AG04449 (cell line): Measurements from ENCODE around the gene ETV3.

Experiments
- CTCF ChIA-PET: fragments of 350-600 bp; formaldehyde crosslinking; extraction: SDS; loops from one replicate; lab custom pipeline; 2021; ENCODE audit warnings: antibody characterized with exemption; lab: Yijun Ruan, JAX
- POLR2A ChIA-PET: fragments of 400-600, 350-600 bp; formaldehyde crosslinking; extraction: SDS; loops from one replicate; lab custom pipeline; 2020; ENCODE audit warnings: antibody characterized with exemption, inconsistent platforms; lab: Yijun Ruan, JAX
- DNase-seq: peaks from one replicate; pipeline ENCODE4 v3.0.0-alpha.2; 2010; ENCODE audit warnings: low read depth, low spot score
- H3K4me3 ChIP-seq: 2 replicates; pipeline ENCODE4 v1.5.1; 2011; ENCODE audit warnings: low read depth, mild to moderate bottlenecking, control low read depth, low read length
- CTCF ChIP-seq: IDR thresholded peaks from one replicate; pipeline ENCODE4 v1.5.1; 2011; ENCODE audit warnings: mild to moderate bottlenecking, moderate library complexity, low read length, control low read depth, inconsistent platforms; ENCODE audit not compliant: insufficient read depth; ENCODE audit errors: missing control alignments

ETV3 gene

GRCh38 chr1:157162345-157162744, 24.1 kb upstream of the ETV3 start:
- DNase-seq: no peak
- POLR2A ChIA-PET: no interaction called here
- H3K4me3 ChIP-seq: no peak overlapping the region
- TF ChIP-seq CTCF: no peak
- CTCF ChIA-PET: interaction anchor here (0.9 to 2.3 kb wide), 7 partner anchors 11 to 344 kb away, joined by 3 to 27 read pairs (median 4); no protein-coding TSS in a partner anchor

- no peak overlapping the region for H3K4me3 ChIP-seq
- DNase-seq: no peak
- CTCF ChIA-PET: interaction anchor here (0.6 to 2.3 kb wide), 5 partner anchors 9 to 344 kb away, joined by 3 to 27 read pairs (median 3); no protein-coding TSS in a partner anchor
- TF ChIP-seq CTCF: no peak
- POLR2A ChIA-PET: no interaction called here
Observed at GRCh38 chr1:157161901-157162300, 23.7 kb upstream of the ETV3 start.

GRCh38 chr1:157158967-157159366, 20.8 kb upstream of the ETV3 start:
- CTCF ChIA-PET: interaction anchor here (3.9 to 6.9 kb wide), 4 partner anchors 12 to 51 kb away, joined by 23 to 117 read pairs (median 58); no protein-coding TSS in a partner anchor
- DNase-seq: no peak
- TF ChIP-seq CTCF: no peak
- no peak overlapping the region for H3K4me3 ChIP-seq
- POLR2A ChIA-PET: no interaction called here

- ChIA-PET CTCF (interaction anchor here (0.6 to 9.4 kb wide), 22 partner anchors 9 to 883 kb away, joined by 3 to 478 read pairs (median 13); partner anchors contain the start of genes ETV3 and ETV3L), POLR2A (interaction anchor here (1.0 to 2.5 kb wide), 3 partner anchors 17 to 67 kb away, joined by 4 to 11 read pairs (median 6); no protein-coding TSS in a partner anchor)
- no peak for TF ChIP-seq CTCF
- H3K4me3 ChIP-seq: no peak overlapping the region
- peak; percentile 37 for DNase-seq
Observed at GRCh38 chr1:157157501-157158190, 19.5 kb upstream of the ETV3 start.

GRCh38 chr1:157156058-157156541, 17.9 kb upstream of the ETV3 start:
- ChIA-PET POLR2A (interaction anchor here (0.7 to 2.5 kb wide), 4 partner anchors 16 to 66 kb away, joined by 3 to 11 read pairs (median 5); no protein-coding TSS in a partner anchor), CTCF (interaction anchor here (0.8 to 9.4 kb wide), 47 partner anchors 9 to 884 kb away, joined by 3 to 478 read pairs (median 5); partner anchors contain the start of genes ETV3 and ETV3L)
- H3K4me3 ChIP-seq: peak overlapping the region; percentile 32; the same call in 1 of the 2 replicates
- peak; percentile 93 for TF ChIP-seq CTCF
- no peak for DNase-seq

GRCh38 chr1:157155658-157156057, 17.5 kb upstream of the ETV3 start:
- ChIA-PET POLR2A (interaction anchor here (0.7 to 2.5 kb wide), 4 partner anchors 17 to 65 kb away, joined by 3 to 11 read pairs (median 5); no protein-coding TSS in a partner anchor), CTCF (interaction anchor here (0.7 to 9.4 kb wide), 34 partner anchors 9 to 350 kb away, joined by 3 to 478 read pairs (median 8); partner anchors contain the start of genes ETV3 and ETV3L)
- DNase-seq: no peak
- H3K4me3 ChIP-seq: peak overlapping the region; percentile 32; the same call in 1 of the 2 replicates
- no peak for TF ChIP-seq CTCF
